OCI-LY3 (cell line): ENCODE data around the gene ZGRF1.

Source experiments
- CTCF ChIP-seq: fragments of 200-600, 300-600 bp; sonication (generic); IDR thresholded peaks from 2 replicates; pipeline ENCODE4 v1.5.1; 2014; ENCODE audit warnings: antibody characterized with exemption, low read length, low read depth
- EZH2phosphoT487 ChIP-seq: fragments of 200-600 bp; shearing (Covaris generic); IDR thresholded peaks from 2 replicates; pipeline ENCODE4 v1.6.1; 2018; ENCODE audit warnings: antibody characterized with exemption, mixed run types, low read depth

GRCh38 chr4:112536123-112536522 lies 100.6 kb downstream of the ZGRF1 start:
- no peak for TF ChIP-seq CTCF
- no peak for TF ChIP-seq EZH2phosphoT487
